Measurements from ENCODE around the gene ZNF608.

ZNF608 gene

DNA sequence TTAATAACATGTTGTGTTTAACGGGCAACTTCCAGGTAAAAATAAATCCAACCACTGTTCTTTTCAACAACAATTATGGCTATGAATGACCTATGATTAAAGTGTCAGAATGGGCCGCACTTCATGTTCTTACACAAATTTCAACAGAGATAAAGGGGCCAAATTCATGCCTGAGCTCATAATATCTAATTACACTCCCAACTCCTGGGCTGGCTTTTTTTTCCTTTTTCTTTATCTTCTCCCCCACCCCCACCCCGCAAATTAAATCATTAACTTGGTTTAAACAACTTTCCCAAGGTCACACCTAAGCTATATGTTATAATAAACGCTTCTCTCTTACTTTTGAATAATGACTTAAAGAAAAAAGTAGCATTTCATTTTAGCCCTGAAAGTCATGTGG lies 25.8 kb downstream of the ZNF608 start:
- ChIA-PET CTCF (interaction anchor here (0.6 kb wide), 3 partner anchors 11 to 612 kb away, joined by 3 to 4 read pairs (median 4); no protein-coding TSS in a partner anchor), POLR2A (ENCODE audit: low non-redundant PET) (no interaction called here)
- DNase-seq (ENCODE audit: low spot score): no peak
- no peak for TF ChIP-seq CTCF (conservative IDR thresholded peaks at IDR 0.05; ENCODE audit: low read depth)
- H3K27ac ChIP-seq: no peak overlapping the region

- no peak for DNase-seq (ENCODE audit: low spot score)
- no peak for TF ChIP-seq CTCF (conservative IDR thresholded peaks at IDR 0.05; ENCODE audit: low read depth)
- CTCF ChIA-PET: interaction anchor here (0.6 to 1.0 kb wide), 4 partner anchors 12 to 251 kb away, joined by 3 to 4 read pairs (median 4); no protein-coding TSS in a partner anchor
- no peak overlapping the region for H3K27ac ChIP-seq
- POLR2A ChIA-PET (ENCODE audit: low non-redundant PET): no interaction called here
These were observed 27.1 kb downstream of the ZNF608 start for GRCh38 chr5:124719113-124719967.

DNA sequence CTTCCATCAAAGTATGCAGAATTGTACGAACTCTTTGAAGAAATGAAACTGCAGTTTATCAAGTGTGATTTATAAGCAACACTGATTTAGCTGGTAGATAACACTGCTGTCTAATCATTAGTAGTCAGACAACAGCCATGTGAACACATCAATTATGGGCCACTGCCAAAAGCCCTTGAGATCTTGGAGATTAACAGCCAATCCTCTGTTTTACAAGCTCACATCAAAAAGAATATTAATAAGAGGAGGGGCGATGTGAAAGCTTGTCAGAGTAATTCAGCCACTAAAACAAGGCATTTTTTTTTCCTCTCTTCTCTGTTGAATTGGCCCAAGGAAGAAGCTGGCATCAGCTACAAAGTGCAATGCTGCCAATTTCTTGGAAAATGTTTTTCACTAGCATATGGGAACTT lies 28.1 kb downstream of the ZNF608 start:
- TF ChIP-seq CTCF (conservative IDR thresholded peaks at IDR 0.05; ENCODE audit: low read depth): no peak
- no peak overlapping the region for H3K27ac ChIP-seq
- ChIA-PET CTCF (interaction anchor here (0.5 to 0.6 kb wide), 2 partner anchors 11 to 263 kb away, joined by 3 read pairs; no protein-coding TSS in a partner anchor), POLR2A (ENCODE audit: low non-redundant PET) (no interaction called here)
- no peak for DNase-seq (ENCODE audit: low spot score)

GRCh38 chr5:124716169-124716568 lies 30.3 kb downstream of the ZNF608 start:
- H3K27ac ChIP-seq: no peak overlapping the region
- DNase-seq (ENCODE audit: low spot score): no peak
- TF ChIP-seq CTCF (conservative IDR thresholded peaks at IDR 0.05; ENCODE audit: low read depth): no peak
- POLR2A ChIA-PET (ENCODE audit: low non-redundant PET): no interaction called here
- CTCF ChIA-PET: interaction anchor here (0.6 to 0.7 kb wide), 3 partner anchors 29 to 1884 kb away, joined by 3 read pairs; partner anchors contain the start of gene PHAX

DNA sequence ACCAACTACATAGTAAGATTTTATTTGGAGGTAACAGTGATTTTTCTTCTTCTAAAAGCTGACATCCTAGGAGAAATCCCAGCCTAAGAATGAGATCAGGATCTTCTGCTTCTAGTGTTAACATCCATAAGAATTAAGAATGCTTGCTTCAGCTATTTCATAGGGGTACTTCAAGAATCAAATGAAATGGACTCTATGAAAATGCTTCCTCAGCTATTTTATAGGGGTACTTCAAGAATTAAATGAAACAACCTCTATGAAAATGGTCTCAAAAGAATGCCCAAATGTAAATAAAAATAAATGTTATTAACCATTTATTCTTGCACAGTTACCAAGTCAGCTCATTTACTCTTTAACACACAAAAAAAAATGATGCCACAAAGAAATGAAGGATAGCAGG lies 31.5 kb downstream of the ZNF608 start:
- no peak overlapping the region for H3K27ac ChIP-seq
- no peak for TF ChIP-seq CTCF (conservative IDR thresholded peaks at IDR 0.05; ENCODE audit: low read depth)
- CTCF ChIA-PET: interaction anchor here (0.6 kb wide), 3 partner anchors 16 to 376 kb away, joined by 3 to 5 read pairs (median 3); no protein-coding TSS in a partner anchor
- POLR2A ChIA-PET (ENCODE audit: low non-redundant PET): no interaction called here
- no peak for DNase-seq (ENCODE audit: low spot score)

- CTCF ChIA-PET: interaction anchor here (0.6 kb wide), 1 partner anchor 743 kb away, joined by 3 read pairs; no protein-coding TSS in a partner anchor
- POLR2A ChIA-PET (ENCODE audit: low non-redundant PET): no interaction called here
- no peak overlapping the region for H3K27ac ChIP-seq
- no peak for TF ChIP-seq CTCF (conservative IDR thresholded peaks at IDR 0.05; ENCODE audit: low read depth)
- no peak for DNase-seq (ENCODE audit: low spot score)
These were observed 32.8 kb downstream of the ZNF608 start for GRCh38 chr5:124713595-124713994.

Data from RWPE1 (cell line).